SJCRH30 (cell line): Measurements from ENCODE around the gene OR2D3. TPM values are rescaled to one million over a fixed set of nuclear protein-coding genes. Genes with fewer than 3 reads are reported as not detected.
A peak's percentile ranks its signal among the peaks of the same experiment; 100 is the strongest.
"Not testable (repeated sequence)": the region's sequence is repeated elsewhere in the genome, so short reads cannot be mapped to it uniquely, and the experiment has no call there.

Source experiments
- DNase-seq, 2 experiments: peaks; one replicate each; pipeline ENCODE4 v3.0.0-alpha.2; 2015 to 2020
- H3K27ac ChIP-seq: fragments of 250-450 bp; sonication (Bioruptor Pico); 2 replicates; pipeline ENCODE4 v1.5.1; 2020; ENCODE audit warnings: mild to moderate bottlenecking, moderate library complexity
- H3K27me3 ChIP-seq: fragments of 250-450 bp; sonication (Bioruptor Pico); 2 replicates; pipeline ENCODE4 v1.5.1; 2020; ENCODE audit warnings: mild to moderate bottlenecking, moderate library complexity
- H3K36me3 ChIP-seq: fragments of 250-450 bp; sonication (Bioruptor Pico); 2 replicates; pipeline ENCODE4 v1.5.1; 2020; ENCODE audit warnings: mild to moderate bottlenecking, moderate library complexity
- H3K4me1 ChIP-seq: fragments of 250-450 bp; sonication (Bioruptor Pico); 2 replicates; pipeline ENCODE4 v1.5.1; 2020; ENCODE audit warnings: mild to moderate bottlenecking, moderate library complexity
- H3K4me3 ChIP-seq: fragments of 250-450 bp; sonication (Bioruptor Pico); 2 replicates; pipeline ENCODE4 v1.5.1; 2020; ENCODE audit warnings: mild to moderate bottlenecking, moderate library complexity
- H3K9me3 ChIP-seq: fragments of 250-450 bp; sonication (Bioruptor Pico); replicated peaks from 2 replicates; pipeline ENCODE4 v1.5.1; 2020; ENCODE audit warnings: mild to moderate bottlenecking, moderate library complexity
- total RNA-seq: library from RNA; depleted of rRNA; stranded (reverse); fragments of >200 nt; shearing (Covaris generic); gene quantifications from 2 replicates; pipeline ENCODE4 v1.2.3, GENCODE V29; 2014

OR2D3 gene
- total RNA-seq, 1 experiment from 2014 or later, result not detected

DNA sequence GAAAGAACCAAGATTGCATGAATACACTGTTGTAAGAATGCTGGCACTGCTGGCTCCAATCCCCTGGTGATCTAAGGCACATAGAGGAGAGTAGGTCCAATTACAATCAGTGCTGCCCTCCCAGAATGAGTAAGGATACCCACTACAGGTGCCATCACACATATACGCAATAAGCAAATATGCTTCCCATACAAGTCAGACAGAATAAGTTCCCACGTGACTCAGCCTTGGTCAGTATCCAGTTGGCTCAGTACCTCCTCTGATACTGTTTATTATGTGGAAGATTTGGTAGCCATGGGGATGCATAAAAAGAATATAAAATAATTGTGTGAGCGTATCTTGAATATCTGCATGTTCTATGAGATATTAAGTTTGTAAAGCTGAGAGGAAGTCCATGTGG, 8.9 kb upstream of the OR2D3 start:
- Histone ChIP-seq H3K4me3 (no peak overlapping the region), H3K9me3 (no peaks in the 10 kb centered on the region), H3K36me3 (no peaks in the 10 kb centered on the region), H3K4me1 (no peaks in the 10 kb centered on the region), H3K27me3 (no peaks in the 10 kb centered on the region; the same call in 1 of the 2 replicates), H3K27ac (no peak overlapping the region)
- no peak for DNase-seq

DNA sequence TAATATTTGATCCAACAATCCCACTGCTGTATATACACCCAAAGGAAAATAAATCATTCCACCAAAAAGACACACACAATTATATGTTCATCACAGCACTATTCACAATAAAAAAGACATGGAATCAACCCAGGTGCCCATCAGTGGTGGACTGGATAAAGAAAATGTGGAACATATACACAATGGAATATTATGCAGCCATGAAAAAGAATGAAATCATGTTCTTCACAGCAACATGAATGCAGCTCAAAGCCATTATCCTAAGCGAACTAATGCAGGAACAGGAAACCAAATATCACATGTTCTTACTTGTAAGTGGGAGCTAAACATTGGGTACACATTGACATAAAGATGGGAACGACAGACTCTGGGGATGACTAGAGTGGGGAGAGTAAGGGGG, 1.1 kb upstream of the OR2D3 start:
- Histone ChIP-seq H3K4me1 (no peaks in the 10 kb centered on the region), H3K36me3 (no peaks in the 10 kb centered on the region), H3K27me3 (no peaks in the 10 kb centered on the region), H3K9me3 (no peaks in the 10 kb centered on the region), H3K4me3 (no peak overlapping the region), H3K27ac (no peak overlapping the region)
- no peak for DNase-seq

DNA sequence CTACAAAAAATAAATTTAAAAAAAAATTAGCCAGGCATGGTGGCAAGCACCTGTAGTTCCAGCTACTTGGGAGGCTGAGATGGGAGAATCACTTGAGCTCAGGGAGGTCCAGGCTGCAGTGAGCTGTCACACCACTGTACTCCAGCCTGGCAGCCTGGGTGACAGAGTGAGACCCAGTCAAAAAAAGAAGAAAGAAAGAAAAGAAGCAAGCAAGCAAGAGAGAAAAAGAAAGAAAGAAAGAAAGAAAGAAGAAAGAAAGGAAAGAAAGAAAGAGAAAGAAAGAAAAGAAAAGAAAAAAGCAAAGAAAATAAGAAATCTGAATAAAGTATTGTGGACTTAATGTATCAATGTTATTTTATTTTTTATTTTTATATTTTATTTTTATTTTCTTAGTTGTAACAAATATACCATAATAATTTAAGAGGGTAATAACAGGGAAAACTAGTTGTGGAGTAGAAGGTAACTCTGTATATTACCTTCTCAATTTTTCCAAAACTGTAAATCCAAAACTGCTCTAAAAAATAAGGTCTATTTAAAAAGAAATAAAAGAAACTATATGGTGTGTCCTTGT, 4.3 kb downstream of the OR2D3 start:
- Histone ChIP-seq H3K4me1 (no peaks in the 10 kb centered on the region), H3K36me3 (no peaks in the 10 kb centered on the region), H3K9me3 (no peaks in the 10 kb centered on the region), H3K27ac (no peak overlapping the region), H3K4me3 (no peak overlapping the region), H3K27me3 (no peaks in the 10 kb centered on the region)
- no peak for DNase-seq

DNA sequence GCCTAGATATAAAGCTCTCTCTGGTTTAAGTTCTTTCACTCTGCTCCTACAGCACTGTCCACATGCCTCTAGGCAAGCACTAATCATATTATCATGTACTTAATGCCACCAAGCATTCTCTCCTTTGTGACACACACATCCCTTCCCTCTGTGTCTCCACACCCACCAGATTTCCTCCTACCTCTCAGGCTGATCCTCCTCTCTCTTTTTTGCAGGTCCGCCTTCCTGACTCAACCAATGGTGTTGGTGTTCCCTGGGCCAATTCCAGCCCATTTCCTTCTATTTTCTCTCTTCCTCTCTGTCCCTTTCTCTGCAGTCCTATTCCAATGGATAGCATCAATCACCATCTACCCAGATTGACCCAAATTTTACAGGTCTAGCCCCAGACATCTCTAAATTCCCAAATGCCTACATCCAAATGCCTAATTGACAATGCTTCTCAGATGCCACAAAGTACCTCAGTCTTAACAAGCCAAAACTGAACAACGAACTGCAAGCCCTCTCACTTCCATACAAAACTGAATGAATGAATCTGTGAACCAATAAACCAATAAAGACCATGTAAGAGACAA, 4.9 kb downstream of the OR2D3 start:
- no peak overlapping the region for H3K4me3 ChIP-seq
- no peaks in the 10 kb centered on the region for H3K4me1 ChIP-seq
- H3K9me3 ChIP-seq, result no peaks in the 10 kb centered on the region
- no peaks in the 10 kb centered on the region for H3K36me3 ChIP-seq
- H3K27ac ChIP-seq, result no peak overlapping the region
- no peaks in the 10 kb centered on the region for H3K27me3 ChIP-seq
- no peak for DNase-seq

DNA sequence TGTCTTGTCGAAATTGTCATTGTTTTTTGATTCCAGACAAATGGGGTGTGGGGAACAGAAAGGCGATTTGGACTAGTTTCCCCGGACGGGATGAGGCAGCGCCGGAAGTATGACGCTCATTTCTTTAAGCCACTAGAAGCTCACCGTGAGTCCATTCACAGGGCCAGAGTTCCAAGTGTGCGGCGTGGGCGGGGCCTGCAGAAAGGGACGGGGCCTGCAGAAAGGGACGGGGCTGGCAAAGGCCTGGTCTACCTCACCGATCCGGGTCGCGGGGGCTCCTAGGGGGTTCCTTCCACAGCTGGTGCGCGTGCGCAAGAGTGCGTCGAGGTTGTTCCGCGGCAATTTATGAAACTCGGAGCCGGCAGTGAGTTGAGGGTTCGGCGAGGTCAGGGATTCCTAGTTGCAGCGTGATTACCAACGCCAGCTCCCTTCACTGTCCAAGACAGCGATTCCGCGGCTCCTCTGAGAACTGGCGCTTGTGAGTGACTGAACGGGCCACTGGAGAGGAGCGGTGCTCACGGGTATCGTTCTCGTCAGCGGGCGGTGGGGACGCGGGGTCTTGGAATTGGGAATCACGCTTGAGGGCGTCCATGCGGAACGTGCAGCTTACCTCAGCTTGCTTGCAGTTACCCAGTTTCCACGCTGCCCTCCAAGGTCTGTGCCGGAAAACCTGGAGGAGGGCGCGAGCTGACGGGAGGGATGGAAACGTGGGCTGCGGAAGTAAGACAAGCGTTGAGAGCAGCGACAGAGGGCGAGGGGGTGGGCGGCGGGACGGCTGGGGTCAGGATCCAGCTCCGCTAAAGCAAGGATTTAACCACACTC, 5.6 kb downstream of the OR2D3 start, which contains the start of gene ZNF215:
Gene ZNF215 (plus strand): TSS at position 219 of the 822 bp plus-strand sequence. CDS start 5,847 bp downstream, outside the sequence.
- no peak within 1 kb of the TSS for H3K4me3 ChIP-seq
- H3K4me1 ChIP-seq, result no peaks in the 10 kb centered on the region
- DNase-seq, result no peak
- no peaks in the 10 kb centered on the region for H3K36me3 ChIP-seq
- no peaks in the 10 kb centered on the region for H3K27me3 ChIP-seq
- H3K9me3 ChIP-seq, result no peaks in the 10 kb centered on the region
- no peak within 1 kb of the TSS for H3K27ac ChIP-seq

DNA sequence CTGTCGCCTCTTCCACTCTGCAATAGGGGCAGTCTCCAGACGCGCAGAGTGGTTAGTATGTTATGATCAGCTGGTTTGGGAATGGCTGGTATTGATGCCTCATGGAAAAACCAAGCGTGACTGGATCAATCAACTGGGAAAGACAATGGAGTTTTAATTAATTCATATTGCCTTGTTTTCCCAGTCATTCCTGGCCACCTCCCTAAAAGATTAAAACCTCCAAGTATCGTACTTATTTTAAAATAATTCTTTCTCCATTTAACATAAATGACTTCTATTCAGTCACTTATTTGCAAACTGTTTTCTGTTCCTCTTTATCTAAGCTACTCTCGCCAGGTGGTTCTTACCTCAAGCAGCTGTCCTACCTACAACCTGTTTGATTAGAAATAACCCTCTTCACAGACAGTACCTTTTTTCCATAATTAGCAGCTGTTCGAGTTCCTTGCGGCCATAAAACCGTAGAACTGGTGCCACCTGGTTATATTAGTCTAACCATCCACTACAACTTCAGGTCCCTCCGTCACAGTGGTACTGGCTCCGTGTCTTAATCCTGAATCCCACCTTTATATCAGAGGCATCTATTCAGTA, 6.3 kb downstream of the OR2D3 start:
- no peaks in the 10 kb centered on the region for H3K27me3 ChIP-seq
- H3K9me3 ChIP-seq, result no peaks in the 10 kb centered on the region
- no peak overlapping the region for H3K27ac ChIP-seq
- DNase-seq, result no peak
- no peaks in the 10 kb centered on the region for H3K4me1 ChIP-seq
- no peaks in the 10 kb centered on the region for H3K36me3 ChIP-seq
- H3K4me3 ChIP-seq, result no peak overlapping the region

DNA sequence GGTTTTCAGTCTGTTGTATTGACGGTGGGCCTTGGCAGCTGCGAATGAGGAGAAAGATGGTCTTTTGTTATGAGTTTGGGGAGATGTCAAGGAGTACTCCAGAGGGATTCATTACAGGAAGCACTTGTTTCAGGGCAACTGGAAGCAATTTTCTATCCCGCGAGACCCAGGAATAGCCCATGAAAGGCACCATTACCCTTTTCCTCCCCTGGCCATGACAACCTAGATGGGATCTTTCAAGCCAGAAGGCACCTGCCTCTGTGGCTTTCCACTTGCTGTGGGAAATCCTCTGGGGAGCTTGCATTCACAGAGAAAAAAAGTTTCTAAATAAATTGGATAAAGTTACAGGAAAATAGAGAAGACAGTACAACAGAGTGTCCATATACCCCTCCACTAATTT, 8.1 kb downstream of the OR2D3 start:
- Histone ChIP-seq H3K36me3 (no peaks in the 10 kb centered on the region), H3K4me1 (no peaks in the 10 kb centered on the region), H3K4me3 (no peak overlapping the region), H3K27me3 (0 out of 2 replicates have a peak, but pooled peaks cover 5% of the 10 kb centered on the region), H3K27ac (no peak overlapping the region), H3K9me3 (no peaks in the 10 kb centered on the region)
- peak in 1 of 2 experiments; percentile 4 for DNase-seq

DNA sequence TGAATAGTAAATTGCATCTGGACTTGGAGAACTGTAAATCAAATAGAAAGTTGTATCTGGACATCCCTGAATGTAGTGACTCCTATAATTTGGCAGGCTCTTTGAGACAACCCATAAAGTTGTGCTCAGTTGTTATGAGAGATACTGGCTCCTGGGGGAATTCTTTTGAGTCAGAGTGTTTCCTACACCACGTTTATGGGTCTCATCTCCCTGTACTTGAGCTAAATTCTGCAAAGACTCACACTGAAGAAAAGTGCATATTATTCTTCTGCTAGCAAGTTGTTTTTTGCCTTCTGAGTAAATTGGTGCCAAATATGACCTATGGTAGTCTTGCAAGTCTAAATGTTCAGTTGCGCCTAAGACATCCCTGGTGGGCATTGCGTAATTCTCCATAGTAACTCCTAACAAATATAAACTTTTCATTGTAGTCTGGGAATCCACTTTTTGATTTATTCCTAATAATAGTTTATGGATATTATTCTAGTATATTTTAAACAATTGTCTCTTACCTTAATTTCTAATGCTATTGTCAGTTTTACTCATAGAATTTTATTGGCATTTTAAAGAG, 10.4 kb downstream of the OR2D3 start:
- H3K36me3 ChIP-seq, result no peaks in the 10 kb centered on the region
- no peaks in the 10 kb centered on the region for H3K4me1 ChIP-seq
- H3K4me3 ChIP-seq, result no peak overlapping the region
- H3K27me3 ChIP-seq, result peaks cover 9% of the 10 kb centered on the region; the same call in 1 of the 2 replicates
- H3K27ac ChIP-seq, result no peak overlapping the region
- no peak for DNase-seq
- no peaks in the 10 kb centered on the region for H3K9me3 ChIP-seq

DNA sequence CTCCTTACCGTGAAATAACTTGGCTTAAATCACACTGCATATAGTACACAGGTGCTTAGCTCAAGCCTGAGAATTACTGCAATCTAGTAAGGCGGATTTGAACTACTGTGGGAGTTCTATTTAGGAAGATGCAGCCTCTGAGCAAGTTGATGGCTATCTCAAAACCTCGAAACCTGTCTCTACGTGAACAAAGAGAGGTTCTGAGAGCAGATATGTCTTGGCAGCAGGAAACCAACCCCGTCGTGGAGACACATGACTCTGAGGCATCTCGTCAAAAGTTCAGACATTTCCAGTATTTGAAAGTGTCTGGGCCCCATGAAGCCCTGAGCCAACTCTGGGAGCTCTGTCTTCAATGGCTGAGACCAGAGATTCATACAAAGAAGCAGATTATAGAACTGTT, 11.3 kb downstream of the OR2D3 start:
- H3K27me3 ChIP-seq, result peaks cover 9% of the 10 kb centered on the region; the same call in 1 of the 2 replicates
- H3K4me1 ChIP-seq, result no peaks in the 10 kb centered on the region
- no peaks in the 10 kb centered on the region for H3K36me3 ChIP-seq
- DNase-seq, result no peak
- no peak overlapping the region for H3K4me3 ChIP-seq
- H3K9me3 ChIP-seq, result no peaks in the 10 kb centered on the region
- no peak overlapping the region for H3K27ac ChIP-seq

DNA sequence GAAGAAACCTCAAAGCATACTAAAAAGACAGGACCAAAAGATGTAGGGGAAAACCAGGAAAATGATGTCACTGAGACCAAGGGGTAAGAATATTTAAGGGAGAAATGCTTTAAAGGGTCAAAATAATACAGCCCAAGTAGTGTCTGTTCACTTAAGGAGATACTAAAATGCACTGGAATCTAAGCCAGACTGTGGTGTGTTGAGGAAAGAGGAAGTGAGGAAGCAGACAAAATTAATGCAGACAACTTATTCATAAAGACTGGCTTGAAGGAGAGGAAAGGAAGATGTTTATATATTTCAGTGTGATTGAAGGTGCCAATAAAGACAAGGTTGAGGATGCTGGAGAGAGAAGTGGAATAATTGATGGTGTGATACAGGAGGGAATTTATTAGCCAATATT, 21.2 kb downstream of the OR2D3 start:
- Histone ChIP-seq H3K4me1 (no peaks in the 10 kb centered on the region), H3K4me3 (no peak overlapping the region), H3K36me3 (no peaks in the 10 kb centered on the region), H3K27me3 (no peaks in the 10 kb centered on the region), H3K27ac (no peak overlapping the region), H3K9me3 (no peaks in the 10 kb centered on the region)
- DNase-seq, result no peak

DNA sequence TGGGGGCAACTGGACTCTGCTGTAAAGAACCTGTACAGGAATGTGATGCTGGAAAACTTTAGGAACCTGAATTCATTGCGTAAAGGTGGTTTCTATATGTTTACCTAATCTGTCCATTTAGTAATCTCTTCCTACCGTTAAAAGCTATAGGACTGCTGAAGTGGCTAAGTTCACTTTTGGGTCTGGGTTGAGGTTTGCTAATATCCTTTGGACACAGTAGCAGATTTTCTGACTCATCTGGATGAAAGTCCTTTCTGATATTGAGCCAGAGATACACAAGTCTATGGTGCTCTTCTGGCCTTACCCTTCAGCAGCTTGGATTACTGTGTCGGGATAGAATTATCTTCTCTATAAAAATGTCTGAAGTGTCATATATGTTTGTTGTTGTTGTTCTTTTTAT, 22.3 kb downstream of the OR2D3 start:
- no peak overlapping the region for H3K27ac ChIP-seq
- no peaks in the 10 kb centered on the region for H3K4me1 ChIP-seq
- H3K9me3 ChIP-seq, result no peaks in the 10 kb centered on the region
- no peak for DNase-seq
- no peaks in the 10 kb centered on the region for H3K36me3 ChIP-seq
- H3K4me3 ChIP-seq, result no peak overlapping the region
- H3K27me3 ChIP-seq, result no peaks in the 10 kb centered on the region

DNA sequence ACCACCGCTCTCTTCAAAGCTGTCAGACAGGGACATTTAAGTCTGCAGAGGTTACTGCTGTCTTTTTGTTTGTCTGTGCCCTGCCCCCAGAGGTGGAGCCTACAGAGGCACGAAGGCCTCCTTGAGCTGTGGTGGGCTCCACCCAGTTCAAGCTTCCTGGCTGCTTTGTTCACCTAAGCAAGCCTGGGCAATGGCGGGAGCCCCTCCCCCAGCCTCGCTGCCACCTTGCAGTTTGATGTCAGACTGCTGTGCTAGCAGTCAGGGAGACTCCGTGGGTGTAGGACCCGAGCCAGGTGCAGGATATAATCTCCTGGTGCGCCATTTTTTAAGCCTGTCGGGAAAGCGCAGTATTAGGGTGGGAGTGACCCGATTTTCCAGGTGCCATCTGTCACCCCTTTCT, 33.4 kb downstream of the OR2D3 start:
- not testable (repeated sequence) for H3K4me1 ChIP-seq, H3K27me3 ChIP-seq, H3K4me3 ChIP-seq, H3K9me3 ChIP-seq, H3K27ac ChIP-seq, H3K36me3 ChIP-seq, DNase-seq

DNA sequence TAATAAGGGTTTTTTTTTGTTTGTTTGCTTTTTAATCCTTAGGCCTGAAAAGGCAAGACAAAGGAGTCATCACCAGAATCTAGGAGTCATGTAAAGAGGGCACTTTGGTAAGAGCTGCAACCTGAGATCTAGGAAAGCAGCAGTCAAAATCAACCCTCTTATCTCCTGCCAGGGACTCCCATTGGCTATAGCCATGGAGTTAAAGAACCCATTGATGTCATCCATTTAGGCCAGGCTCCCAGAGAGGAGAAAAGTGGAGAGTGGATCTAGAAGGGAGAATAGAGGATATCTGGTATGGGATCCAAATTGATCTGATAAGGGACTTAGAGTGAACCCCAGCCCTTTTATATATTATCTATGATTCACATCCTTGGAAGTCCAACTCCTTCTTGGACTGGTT, 41.3 kb downstream of the OR2D3 start:
- H3K4me3 ChIP-seq, result no peak overlapping the region
- no peaks in the 10 kb centered on the region for H3K9me3 ChIP-seq
- 0 out of 2 replicates have a peak, but pooled peaks cover 2% of the 10 kb centered on the region for H3K27me3 ChIP-seq
- no peak for DNase-seq
- no peak overlapping the region for H3K27ac ChIP-seq
- H3K4me1 ChIP-seq, result no peaks in the 10 kb centered on the region
- H3K36me3 ChIP-seq, result no peaks in the 10 kb centered on the region

DNA sequence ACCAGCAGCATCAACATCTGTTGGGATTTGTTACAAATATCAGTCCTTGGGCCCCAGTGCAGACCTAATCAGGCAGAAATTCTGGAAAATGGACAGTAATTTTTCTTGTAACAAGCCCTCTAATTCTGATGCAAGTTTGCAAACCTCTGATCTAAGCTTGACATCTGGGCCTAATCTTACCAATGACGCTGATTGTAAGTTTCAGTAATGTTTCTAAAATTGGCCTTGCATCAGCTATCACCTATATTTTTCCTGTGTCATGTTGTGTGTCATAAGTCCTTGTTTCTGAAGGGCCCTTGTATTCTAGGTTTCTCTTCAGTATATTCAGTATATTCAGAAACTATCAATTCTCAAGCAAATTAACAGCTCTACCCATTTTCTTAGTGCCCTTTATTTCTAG, 41.9 kb downstream of the OR2D3 start:
- no peak for DNase-seq
- Histone ChIP-seq H3K9me3 (no peaks in the 10 kb centered on the region), H3K4me3 (no peak overlapping the region), H3K27me3 (0 out of 2 replicates have a peak, but pooled peaks cover 2% of the 10 kb centered on the region), H3K4me1 (no peaks in the 10 kb centered on the region), H3K27ac (no peak overlapping the region), H3K36me3 (no peaks in the 10 kb centered on the region)

DNA sequence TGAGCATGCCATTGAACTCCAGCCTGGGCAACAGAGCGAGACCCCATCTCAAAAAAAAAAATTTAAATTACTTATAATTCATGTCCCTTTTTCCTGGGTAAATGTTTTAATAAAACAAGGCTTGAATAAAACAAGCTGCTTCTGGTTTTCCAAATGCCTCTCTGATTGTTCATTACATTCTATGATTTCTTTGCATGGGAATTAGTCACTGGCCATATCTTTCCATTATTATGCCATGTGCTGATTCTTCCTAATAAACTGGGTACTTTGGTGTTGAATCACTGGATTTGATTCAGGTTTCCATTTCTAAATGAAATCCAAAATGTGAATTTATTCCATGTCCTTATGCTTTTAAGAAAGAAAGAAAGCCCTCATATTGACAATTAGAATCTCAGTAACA, 48.0 kb downstream of the OR2D3 start:
- DNase-seq, result no peak

More for the DNA sequence above, 48.0 kb downstream of the OR2D3 start:
- Histone ChIP-seq H3K4me3 (no peak overlapping the region), H3K27ac (no peak overlapping the region), H3K27me3 (no peaks in the 10 kb centered on the region), H3K4me1 (no peaks in the 10 kb centered on the region), H3K9me3 (no peaks in the 10 kb centered on the region), H3K36me3 (no peaks in the 10 kb centered on the region)
